TTC549 (cell line): ENCODE data around the gene EVC2.

Experiments used
- FAIRE-seq: peaks from 2 replicates; lab custom pipeline; 2012; peaks lifted over from hg19 to GRCh38; lab: Jason Lieb, UNC

The EVC2 gene

GRCh38 chr4:5566991-5567390 lies 141.4 kb downstream of the EVC2 start:
- no peak for FAIRE-seq

- FAIRE-seq, result no peak
Measured at GRCh38 chr4:5566526-5566925, 141.8 kb downstream of the EVC2 start.

GRCh38 chr4:5563856-5564255 lies 144.5 kb downstream of the EVC2 start:
- FAIRE-seq, result no peak

DNA sequence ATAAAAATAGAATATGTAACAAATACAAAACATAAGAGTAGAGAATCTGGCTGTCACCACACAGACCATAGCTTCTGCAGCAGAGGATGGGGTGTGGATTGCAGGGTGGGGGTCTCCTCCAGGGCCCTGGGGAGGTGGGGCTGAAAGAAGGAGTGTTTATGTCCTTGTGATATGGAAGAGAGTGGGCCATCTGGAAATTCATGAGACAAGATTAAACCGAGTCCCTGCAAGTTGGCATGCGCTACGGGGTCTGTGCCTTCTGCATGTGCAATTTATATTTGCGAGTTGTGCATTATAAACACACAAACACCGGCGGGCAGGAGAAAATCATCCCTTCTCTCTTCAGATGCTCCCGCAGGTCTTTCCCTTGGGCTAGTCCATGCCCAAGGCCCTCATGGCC lies 145.9 kb downstream of the EVC2 start:
- FAIRE-seq, result no peak

- no peak for FAIRE-seq
Measured at GRCh38 chr4:5561286-5561685, 147.1 kb downstream of the EVC2 start.

GRCh38 chr4:5558502-5558901 lies 149.9 kb downstream of the EVC2 start:
- FAIRE-seq, result no peak

DNA sequence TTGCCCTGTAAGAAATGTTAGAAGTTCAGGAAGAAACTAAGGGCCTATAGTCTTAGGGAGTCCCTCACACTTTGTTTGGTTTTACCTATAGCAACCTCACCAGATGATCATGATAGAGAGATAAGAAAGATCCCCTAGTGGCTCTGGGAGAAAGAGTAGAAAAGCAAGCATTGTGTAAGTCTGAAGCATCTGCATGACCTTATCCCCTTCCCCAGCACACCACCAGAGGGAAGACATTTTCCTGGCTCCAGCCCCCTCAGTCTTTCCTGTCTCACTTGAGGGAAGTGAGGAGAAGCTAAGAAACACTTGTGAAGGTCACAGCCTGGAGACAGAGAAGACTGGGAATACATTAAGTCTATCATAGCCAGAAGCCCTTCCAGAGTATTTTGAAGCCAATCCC lies 154.0 kb downstream of the EVC2 start:
- no peak for FAIRE-seq

DNA sequence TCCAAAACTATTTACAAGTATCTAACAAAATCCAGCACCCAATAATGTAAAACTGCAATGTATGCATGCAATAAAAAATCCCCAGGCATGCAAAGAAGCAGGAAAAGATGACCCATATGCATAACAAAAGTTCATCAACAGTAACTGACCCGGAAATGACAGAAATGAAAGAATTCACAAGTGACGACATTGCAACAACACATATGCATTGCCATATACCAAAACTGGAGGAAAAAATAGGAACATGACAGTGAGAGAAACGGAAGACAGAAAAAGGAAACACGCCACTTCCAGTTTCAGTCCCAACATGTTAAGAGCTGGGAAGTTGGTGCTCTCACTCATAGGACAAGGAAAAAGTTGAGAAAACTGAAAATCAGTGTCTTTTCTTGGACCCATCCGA lies 154.6 kb downstream of the EVC2 start:
- no peak for FAIRE-seq

DNA sequence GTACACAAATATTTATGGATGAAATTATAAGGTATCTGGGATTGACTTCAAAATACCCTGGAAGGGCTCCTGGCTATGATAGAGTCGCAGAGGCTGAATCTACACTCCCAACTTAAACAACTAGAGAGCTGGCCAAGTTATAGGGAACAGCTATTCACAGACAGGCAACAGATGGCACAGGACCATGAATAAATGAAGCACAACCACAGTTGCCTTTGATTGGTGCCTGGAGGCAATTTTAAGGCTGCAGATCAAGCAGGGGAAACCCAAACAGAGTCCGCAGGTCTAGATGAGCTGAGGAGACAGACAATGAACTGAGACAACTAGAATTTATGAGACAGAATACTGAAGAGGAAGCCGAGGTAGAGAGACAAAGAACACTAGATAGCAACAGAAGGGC lies 155.9 kb downstream of the EVC2 start:
- no peak for FAIRE-seq

DNA sequence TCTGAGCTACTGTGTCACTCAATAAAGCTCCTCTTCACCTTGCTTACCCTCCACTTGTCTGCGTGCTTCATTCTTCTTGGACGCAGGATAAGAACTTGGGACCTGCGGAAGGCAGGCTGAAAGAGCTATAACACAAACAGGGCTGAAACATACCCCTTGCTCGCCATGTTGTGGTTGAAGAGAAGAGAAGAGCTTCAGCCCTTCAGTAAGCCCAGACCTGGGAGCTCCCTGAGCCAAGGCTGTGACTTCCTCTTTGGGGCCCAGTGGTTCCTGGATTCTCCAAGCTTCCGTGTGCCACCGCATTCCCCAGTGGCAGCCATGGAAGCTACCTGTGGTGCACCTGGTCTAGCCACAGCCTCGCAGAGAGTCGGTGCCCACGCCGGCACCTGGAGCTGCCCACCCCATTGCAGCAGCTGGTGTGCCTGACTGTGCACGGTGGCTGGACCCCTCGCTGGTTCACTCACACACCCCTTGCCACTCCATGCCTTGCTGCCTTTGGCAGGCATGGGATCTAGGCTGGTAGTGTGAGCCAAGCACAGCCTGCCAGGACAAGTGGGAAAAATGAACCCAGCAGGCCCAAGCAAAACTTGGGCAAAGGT lies 160.6 kb downstream of the EVC2 start:
- FAIRE-seq, result no peak

GRCh38 chr4:5545271-5545670 lies 163.1 kb downstream of the EVC2 start:
- no peak for FAIRE-seq

DNA sequence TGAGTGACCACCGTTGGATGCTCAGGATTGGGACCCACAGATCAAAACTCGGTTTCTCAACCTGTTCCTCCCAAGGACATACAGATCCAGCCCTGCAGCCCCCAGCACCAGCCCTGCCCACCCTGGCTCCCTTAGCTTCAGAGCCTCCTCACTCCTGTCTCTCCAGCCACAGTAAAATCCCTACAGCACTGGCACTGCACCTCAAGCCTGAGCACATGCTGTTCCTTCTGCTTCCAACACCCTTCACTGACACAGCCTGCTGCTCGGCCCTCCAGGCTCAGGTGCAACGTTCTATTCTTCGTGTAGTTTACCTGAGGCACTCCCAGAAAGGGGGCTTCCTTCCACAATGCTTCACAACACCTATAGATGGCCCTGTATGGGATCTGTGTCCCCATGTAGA lies 163.6 kb downstream of the EVC2 start:
- FAIRE-seq, result no peak

- no peak for FAIRE-seq
Measured at GRCh38 chr4:5543681-5544080, 164.7 kb downstream of the EVC2 start.

DNA sequence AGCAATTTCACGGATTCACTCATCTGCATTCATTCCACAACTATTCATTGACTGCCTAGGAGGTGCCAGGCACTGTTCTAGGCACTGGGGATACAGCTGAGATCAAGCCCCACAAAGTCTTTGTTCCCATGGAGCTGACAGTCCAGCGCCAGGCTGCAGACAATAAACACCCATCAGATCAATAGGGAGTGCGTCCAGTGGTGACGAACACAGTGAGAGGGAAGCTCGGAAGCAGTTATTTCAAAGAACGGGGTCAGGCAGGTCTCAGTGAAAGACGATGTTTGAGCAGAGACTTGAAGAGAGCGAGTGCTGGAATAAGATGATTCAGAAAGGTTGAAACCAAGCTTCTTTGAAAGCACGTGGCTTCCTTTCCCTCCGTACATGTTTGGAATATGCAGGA lies 167.2 kb downstream of the EVC2 start:
- FAIRE-seq, result no peak

DNA sequence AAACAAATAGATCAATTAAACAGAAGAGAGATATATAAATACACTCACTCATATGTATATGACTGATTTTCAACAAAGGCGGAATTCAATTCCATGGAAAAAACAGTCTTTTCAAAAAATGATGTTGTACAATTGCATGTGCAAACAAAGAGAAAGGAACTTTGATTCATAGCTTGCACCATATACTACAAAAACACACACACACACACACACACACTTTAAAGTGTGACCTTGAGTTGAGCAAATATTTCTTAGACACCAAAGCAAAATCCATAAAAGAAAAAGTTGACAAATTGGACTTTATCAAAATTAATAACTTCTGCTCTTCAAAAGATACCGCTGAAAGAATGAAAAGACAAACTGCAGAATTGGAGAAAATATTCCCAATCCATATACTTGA lies 168.8 kb downstream of the EVC2 start:
- no peak for FAIRE-seq

- no peak for FAIRE-seq
Measured at GRCh38 chr4:5532100-5532499, 176.3 kb downstream of the EVC2 start.

DNA sequence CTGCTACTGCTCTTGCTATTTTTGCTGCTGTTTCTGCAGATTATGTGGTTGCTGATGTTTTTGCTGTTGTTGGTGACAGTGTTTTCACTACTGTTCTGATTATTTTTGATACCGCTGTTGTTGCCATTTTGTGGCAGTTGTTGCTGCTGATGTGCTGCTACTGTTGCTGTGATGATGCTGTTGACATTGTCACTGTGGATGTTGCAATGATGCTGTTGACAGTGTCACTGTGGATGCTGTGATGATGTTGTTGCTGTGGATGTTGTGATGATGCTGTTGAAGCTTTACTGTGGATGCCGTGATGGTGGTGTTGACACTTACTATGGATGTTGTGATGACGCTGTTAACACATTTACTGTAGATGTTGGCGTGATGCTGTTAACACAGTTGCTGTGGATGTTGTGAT lies 180.3 kb downstream of the EVC2 start:
- no peak for FAIRE-seq

DNA sequence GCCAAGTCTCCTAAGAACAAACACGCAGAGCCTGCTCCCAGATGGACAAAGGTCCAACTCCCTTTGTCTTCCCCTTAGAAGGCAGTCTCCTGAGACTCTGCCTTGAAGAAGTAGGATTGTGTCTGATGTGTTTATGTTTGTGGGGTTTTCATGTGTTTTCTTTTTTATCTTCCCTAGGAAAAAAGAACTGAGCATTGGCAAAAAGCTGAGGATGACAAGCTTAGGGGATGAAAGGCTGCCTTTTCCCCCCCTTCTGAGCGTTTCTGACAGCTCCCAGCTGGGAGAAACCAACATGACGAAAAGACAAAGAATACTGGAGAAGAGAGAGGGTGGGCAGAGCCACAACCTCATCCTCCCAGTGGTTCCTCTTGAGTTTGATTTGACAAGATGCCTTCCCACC lies 181.1 kb downstream of the EVC2 start:
- no peak for FAIRE-seq

DNA sequence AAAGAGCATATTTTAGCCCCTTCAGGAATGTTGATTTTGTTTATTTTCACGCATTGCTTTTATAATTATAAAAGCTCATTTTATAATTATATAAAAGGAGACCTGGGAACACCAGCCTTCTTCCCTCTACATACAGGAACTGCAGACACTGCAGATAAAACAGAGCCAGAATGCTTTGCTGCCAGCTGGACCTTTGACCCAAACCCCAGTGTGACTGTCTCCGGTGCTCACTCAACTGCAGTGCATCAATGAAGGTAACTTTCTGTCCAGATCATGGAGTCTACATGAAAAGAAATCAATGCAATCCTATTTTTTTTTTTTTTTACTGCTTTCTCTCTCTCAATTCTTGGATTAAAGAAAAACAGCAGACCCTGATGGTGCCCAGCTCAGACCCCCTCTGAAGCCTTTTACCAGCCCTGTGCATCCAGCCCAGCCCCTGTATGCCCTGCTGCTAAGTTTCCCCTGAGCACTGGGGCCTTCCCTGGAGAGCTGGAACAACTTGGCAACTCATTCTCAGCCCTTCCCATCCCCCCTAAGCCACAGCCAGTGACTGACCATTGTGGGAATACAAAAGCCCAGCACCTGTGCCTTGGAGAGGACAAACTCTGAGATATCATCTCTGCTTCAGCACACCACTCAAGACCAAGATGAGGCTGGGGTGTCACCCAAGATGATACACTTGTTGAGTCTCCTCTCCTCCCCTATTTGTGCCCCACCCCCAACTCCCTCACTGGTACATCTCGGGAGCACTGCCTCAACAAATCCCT lies 182.1 kb downstream of the EVC2 start:
- FAIRE-seq, result no peak

DNA sequence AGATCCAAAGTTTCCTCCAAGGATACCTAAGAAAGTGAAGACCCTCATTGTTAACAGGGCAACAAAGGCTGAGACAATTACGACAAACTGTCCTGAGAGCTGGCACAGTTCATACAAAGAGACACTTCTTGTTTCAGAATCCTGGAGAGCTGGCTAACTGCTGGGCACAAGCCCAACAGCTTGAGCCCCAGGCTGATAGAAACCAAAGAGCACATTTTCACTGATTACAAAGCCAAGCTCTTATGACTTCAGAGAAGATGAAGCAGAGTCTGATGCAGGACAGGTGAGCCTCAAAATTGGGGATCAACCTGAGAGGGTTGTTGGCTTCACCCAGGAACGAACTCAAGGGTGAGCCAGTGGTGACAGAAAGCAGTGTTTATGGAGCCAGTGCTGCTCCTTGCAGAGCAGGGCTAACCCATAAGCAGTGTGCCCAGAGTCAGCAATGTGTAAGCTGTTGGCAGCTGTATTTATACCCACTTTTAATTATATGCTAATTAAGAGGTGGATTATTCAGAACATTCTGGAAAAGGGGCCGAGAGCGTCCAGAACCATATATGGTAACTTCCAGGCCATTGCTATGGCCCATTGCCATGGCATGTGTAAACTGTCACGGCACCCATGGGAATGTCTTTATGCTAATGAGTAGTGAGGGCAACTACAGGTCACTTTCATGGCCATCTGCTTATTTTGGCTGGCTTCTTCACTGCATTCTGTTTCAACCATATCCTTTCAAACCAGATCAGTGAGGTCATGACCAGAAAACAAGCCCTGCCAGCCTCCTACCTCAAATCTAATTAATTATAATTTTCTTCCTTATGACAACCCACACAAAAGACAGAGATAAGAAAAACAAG lies 183.7 kb downstream of the EVC2 start:
- no peak for FAIRE-seq

DNA sequence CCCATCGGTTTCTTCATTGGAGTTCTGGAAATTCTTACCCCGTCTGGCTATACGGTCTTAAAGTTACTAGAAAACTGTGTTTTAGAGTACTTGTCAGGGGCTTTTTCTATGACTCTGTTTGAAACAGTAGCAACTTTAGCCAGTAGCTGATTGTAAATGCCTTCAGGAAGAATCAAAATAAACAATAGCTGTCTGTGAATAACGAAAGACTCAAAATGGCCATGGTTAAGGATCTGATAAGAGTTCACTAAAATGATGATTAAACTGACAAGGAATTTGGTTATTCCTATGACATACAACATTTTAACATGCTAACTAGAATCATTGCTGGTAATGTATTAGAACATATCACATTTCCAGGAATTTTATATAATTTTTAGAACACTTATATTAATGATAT lies 191.0 kb downstream of the EVC2 start:
- FAIRE-seq, result no peak

GRCh38 chr4:5515646-5516045 lies 192.7 kb downstream of the EVC2 start:
- FAIRE-seq, result no peak
